Measurements from ENCODE around the gene PAPPA2.

- no peak for TF ChIP-seq COPS2 (conservative IDR thresholded peaks at IDR 0.05)
- no peak for TF ChIP-seq POLR2A (conservative IDR thresholded peaks at IDR 0.05)
- TF ChIP-seq BRF1 (IDR thresholded peaks at IDR 0.05; ENCODE audit: borderline replicate concordance, extremely low read depth, insufficient read length), result no peak
- TF ChIP-seq BMI1 (IDR thresholded peaks at IDR 0.05; ENCODE audit: low read length), result no peak
- no peak for TF ChIP-seq SIN3A (IDR thresholded peaks at IDR 0.05; ENCODE audit: borderline replicate concordance in 2 of 2, control insufficient read depth in 1 of 2, low read depth in 2 of 2, low read length in 2 of 2)
- no peak for TF ChIP-seq TARDBP (IDR thresholded peaks at IDR 0.05)
- no peak for TF ChIP-seq SPI1 (IDR thresholded peaks at IDR 0.05; ENCODE audit: borderline replicate concordance, low read depth, low read length)
- no peak for TF ChIP-seq HCFC1 (IDR thresholded peaks at IDR 0.05; ENCODE audit: low read depth, low read length)
- TF ChIP-seq CTCF (IDR thresholded peaks at IDR 0.05 in 2 of 3, conservative IDR thresholded peaks at IDR 0.05 in 1 of 3; ENCODE audit: insufficient read depth in 2 of 3, low read depth in 1 of 3, low read length in 3 of 3), result no peak
- TF ChIP-seq MTA2 (IDR thresholded peaks at IDR 0.05; ENCODE audit: low read depth), result no peak
- no peak for TF ChIP-seq MLX (CRISPR knock-in tag; conservative IDR thresholded peaks at IDR 0.05)
These were observed 323.3 kb downstream of the PAPPA2 start for GRCh38 chr1:176786274-176786673.
